HCT116 (cell line): ENCODE data around the gene CTXN1.

Experiments
- EZH2phosphoT487 ChIP-seq: fragments of 200-600 bp; IDR thresholded peaks from 2 replicates; pipeline ENCODE4 v1.6.1; 2018; ENCODE audit warnings: antibody characterized with exemption, borderline replicate concordance
- POLR2A ChIP-seq: IDR thresholded peaks from 2 replicates; pipeline ENCODE4 v1.7.0; 2011; ENCODE audit warnings: borderline replicate concordance; ENCODE audit not compliant: insufficient read depth, insufficient read length; ENCODE audit errors: extremely low read depth
- TF ChIP-seq, protein P1 (sequence below), 3 experiments: fragments of 200-600 bp in 1 of 3; sonication (generic) in 1 of 3; IDR thresholded peaks in 2 of 3; conservative IDR thresholded peaks in 1 of 3; 2 replicates each; pipeline ENCODE4 v1.5.1; 2012 to 2017; ENCODE audit warnings: low read depth in 2 of 3, low read length in 2 of 3, antibody characterized with exemption in 1 of 3, borderline replicate concordance in 1 of 3, control low read depth in 1 of 3, mild to moderate bottlenecking in 1 of 3, mixed read lengths in 1 of 3, mixed run types in 1 of 3, moderate library complexity in 1 of 3; ENCODE audit not compliant: insufficient read depth in 1 of 3

GRCh38 chr19:7933411-7933810, 7.5 kb upstream of the CTXN1 start:
- TF ChIP-seq, protein P1, sequence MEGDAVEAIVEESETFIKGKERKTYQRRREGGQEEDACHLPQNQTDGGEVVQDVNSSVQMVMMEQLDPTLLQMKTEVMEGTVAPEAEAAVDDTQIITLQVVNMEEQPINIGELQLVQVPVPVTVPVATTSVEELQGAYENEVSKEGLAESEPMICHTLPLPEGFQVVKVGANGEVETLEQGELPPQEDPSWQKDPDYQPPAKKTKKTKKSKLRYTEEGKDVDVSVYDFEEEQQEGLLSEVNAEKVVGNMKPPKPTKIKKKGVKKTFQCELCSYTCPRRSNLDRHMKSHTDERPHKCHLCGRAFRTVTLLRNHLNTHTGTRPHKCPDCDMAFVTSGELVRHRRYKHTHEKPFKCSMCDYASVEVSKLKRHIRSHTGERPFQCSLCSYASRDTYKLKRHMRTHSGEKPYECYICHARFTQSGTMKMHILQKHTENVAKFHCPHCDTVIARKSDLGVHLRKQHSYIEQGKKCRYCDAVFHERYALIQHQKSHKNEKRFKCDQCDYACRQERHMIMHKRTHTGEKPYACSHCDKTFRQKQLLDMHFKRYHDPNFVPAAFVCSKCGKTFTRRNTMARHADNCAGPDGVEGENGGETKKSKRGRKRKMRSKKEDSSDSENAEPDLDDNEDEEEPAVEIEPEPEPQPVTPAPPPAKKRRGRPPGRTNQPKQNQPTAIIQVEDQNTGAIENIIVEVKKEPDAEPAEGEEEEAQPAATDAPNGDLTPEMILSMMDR (IDR thresholded peaks at IDR 0.05 in 2 of 3, conservative IDR thresholded peaks at IDR 0.05 in 1 of 3; ENCODE audit: borderline replicate concordance in 1 of 3, insufficient read depth in 1 of 3, low read depth in 2 of 3, low read length in 2 of 3), result peak in 2 of 3 experiments; percentile 62 to 68; a peak in 4 of 6 replicates
- TF ChIP-seq POLR2A, result no peak
- TF ChIP-seq EZH2phosphoT487, result no peak
